ACC112 (cell line): ENCODE measurements around the gene KIF5C.

Experiments
- H2AFZ ChIP-seq: fragments of 200-600 bp; sonication (generic); one replicate; pipeline ENCODE4 v1.6.0; 2017; ENCODE audit warnings: antibody characterized with exemption, low read length; ENCODE audit not compliant: unreplicated experiment
- H3K27ac ChIP-seq: fragments of 200-600 bp; sonication (generic); 2 replicates; pipeline ENCODE4 v1.5.1; 2014; ENCODE audit warnings: low read depth, mild to moderate bottlenecking, antibody characterized with exemption, low read length, moderate library complexity
- H3K27me3 ChIP-seq: fragments of 200-600 bp; sonication (generic); 2 replicates; pipeline ENCODE4 v1.6.1; 2014; ENCODE audit warnings: mild to moderate bottlenecking, antibody characterized with exemption, low read length, moderate library complexity, mixed read lengths; ENCODE audit not compliant: insufficient read depth
- H3K36me3 ChIP-seq: fragments of 200-600 bp; sonication (generic); 2 replicates; pipeline ENCODE4 v1.6.1; 2016; ENCODE audit warnings: mild to moderate bottlenecking, antibody characterized with exemption, low read length, moderate library complexity, mixed read lengths; ENCODE audit not compliant: insufficient read depth
- H3K4me1 ChIP-seq: fragments of 200-600 bp; sonication (generic); one replicate; pipeline ENCODE4 v1.6.1; 2016; ENCODE audit warnings: low read length, mixed read lengths; ENCODE audit not compliant: insufficient read depth, unreplicated experiment, control insufficient read depth
- H3K4me3 ChIP-seq: fragments of 200-600 bp; sonication (generic); 2 replicates; pipeline ENCODE4 v1.5.1; 2014; ENCODE audit warnings: mild to moderate bottlenecking, low read depth, low read length
- H3K79me2 ChIP-seq: fragments of 200-600 bp; sonication (generic); one replicate; pipeline ENCODE4 v1.6.0; 2016; ENCODE audit warnings: low read length; ENCODE audit not compliant: control insufficient read depth, unreplicated experiment, insufficient read depth

KIF5C gene

DNA sequence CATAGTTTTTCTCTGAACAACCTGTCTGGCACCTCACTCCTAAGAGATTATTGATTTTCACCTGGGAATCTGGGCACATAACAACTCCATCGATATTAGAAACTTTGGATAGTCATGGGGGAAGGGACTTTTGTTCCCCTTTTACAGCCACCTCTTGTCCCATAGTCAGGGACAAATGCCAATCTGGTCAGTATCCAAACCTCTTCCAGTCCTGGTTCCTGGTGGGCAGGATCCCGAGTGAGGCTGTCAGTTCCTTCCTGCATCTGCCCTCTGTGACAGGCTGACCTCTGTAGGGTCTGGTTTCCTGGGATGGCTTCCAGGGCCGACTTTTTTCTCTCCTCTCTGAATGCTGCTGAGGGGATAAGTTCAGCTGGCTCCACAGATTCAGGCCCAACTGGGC is 11.0 kb downstream of the KIF5C start:
- no peaks in the 10 kb centered on the region for H3K4me1 ChIP-seq
- H3K27me3 ChIP-seq, result peaks cover 71% of the 10 kb centered on the region
- H3K27ac ChIP-seq, result no peak overlapping the region
- H3K4me3 ChIP-seq, result no peak overlapping the region
- H3K36me3 ChIP-seq, result no peaks in the 10 kb centered on the region
- no peaks in the 10 kb centered on the region for H3K79me2 ChIP-seq
- H2AFZ ChIP-seq, result no peak overlapping the region

GRCh38 chr2:148887350-148888002 is 12.4 kb downstream of the KIF5C start:
- peak overlapping the region; percentile 52 for H2AFZ ChIP-seq
- H3K4me3 ChIP-seq, result peak overlapping the region; percentile 74
- no peaks in the 10 kb centered on the region for H3K36me3 ChIP-seq
- peaks cover 79% of the 10 kb centered on the region for H3K27me3 ChIP-seq
- no peaks in the 10 kb centered on the region for H3K4me1 ChIP-seq
- no peak overlapping the region for H3K27ac ChIP-seq
- H3K79me2 ChIP-seq, result no peaks in the 10 kb centered on the region

- Histone ChIP-seq H3K27ac (no peak overlapping the region), H3K79me2 (no peaks in the 10 kb centered on the region), H3K36me3 (no peaks in the 10 kb centered on the region), H3K27me3 (peaks cover 83% of the 10 kb centered on the region), H3K4me1 (no peaks in the 10 kb centered on the region), H2AFZ (peak overlapping the region; percentile 52), H3K4me3 (peak overlapping the region; percentile 74)
These were observed 13.0 kb downstream of the KIF5C start for GRCh38 chr2:148888003-148888501.

- Histone ChIP-seq H3K36me3 (no peaks in the 10 kb centered on the region), H3K27me3 (peaks cover 88% of the 10 kb centered on the region), H3K4me3 (no peak overlapping the region), H3K27ac (no peak overlapping the region), H3K79me2 (no peaks in the 10 kb centered on the region), H2AFZ (no peak overlapping the region), H3K4me1 (no peaks in the 10 kb centered on the region)
These were observed 14.0 kb downstream of the KIF5C start for GRCh38 chr2:148888986-148889385.

- H3K36me3 ChIP-seq, result no peaks in the 10 kb centered on the region
- no peak overlapping the region for H2AFZ ChIP-seq
- H3K27me3 ChIP-seq, result peaks cover 68% of the 10 kb centered on the region
- H3K27ac ChIP-seq, result no peak overlapping the region
- no peaks in the 10 kb centered on the region for H3K79me2 ChIP-seq
- H3K4me3 ChIP-seq, result no peak overlapping the region
- no peaks in the 10 kb centered on the region for H3K4me1 ChIP-seq
These were observed 18.9 kb downstream of the KIF5C start for GRCh38 chr2:148893906-148894305.

DNA sequence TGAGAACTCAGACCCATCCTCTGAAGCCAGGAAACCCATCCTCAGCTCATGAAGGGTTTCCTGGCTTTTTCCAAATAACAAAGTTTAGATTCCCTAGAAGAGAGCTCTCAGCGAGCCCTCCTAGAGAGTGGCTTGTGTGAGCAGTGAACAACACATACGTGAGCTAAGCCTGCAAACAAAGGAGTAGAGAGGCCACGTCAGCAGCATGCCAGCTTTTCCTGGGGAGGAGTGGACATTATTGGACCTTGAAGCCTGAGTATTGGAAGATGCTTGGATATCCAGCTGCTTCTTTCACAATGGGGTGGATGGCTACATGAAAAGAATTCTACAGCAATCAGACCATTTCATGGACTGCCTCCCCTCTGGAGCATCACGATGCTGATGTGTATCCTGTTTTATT is 21.1 kb downstream of the KIF5C start:
- no peak overlapping the region for H3K4me3 ChIP-seq
- no peak overlapping the region for H2AFZ ChIP-seq
- peaks cover 63% of the 10 kb centered on the region for H3K27me3 ChIP-seq
- no peaks in the 10 kb centered on the region for H3K4me1 ChIP-seq
- no peaks in the 10 kb centered on the region for H3K36me3 ChIP-seq
- H3K27ac ChIP-seq, result no peak overlapping the region
- H3K79me2 ChIP-seq, result no peaks in the 10 kb centered on the region

- Histone ChIP-seq H3K27ac (no peak overlapping the region), H3K4me3 (no peak overlapping the region), H3K27me3 (peaks cover 72% of the 10 kb centered on the region), H2AFZ (no peak overlapping the region), H3K79me2 (no peaks in the 10 kb centered on the region), H3K36me3 (no peaks in the 10 kb centered on the region), H3K4me1 (no peaks in the 10 kb centered on the region)
These were observed 24.8 kb downstream of the KIF5C start for GRCh38 chr2:148899638-148900318.

DNA sequence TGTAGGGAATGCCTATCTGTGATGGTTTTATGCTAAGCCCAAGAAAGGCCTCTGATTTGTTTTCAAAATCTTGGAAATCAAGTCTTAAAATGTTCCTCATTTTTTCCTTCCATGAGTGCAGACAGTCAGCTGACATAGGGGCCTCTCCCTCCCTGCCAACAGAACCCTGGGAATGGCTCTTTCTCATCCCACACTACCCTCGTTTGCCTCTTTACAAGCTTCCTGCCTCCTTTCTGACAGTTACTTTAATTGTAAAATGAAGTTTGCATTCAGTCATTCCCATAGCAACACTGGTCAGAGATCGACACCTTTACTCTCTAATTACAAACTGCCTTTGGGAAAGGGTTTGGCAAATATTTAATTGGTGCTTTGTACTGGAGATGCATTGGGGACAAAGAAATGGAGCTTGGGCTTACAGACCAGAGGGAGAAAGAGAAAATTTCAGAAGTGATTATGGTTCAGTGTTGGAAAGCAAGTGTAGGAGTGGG is 25.4 kb downstream of the KIF5C start:
- H3K79me2 ChIP-seq, result no peaks in the 10 kb centered on the region
- no peaks in the 10 kb centered on the region for H3K36me3 ChIP-seq

GRCh38 chr2:148901142-148901541 is 26.1 kb downstream of the KIF5C start:
- Histone ChIP-seq H3K27ac (no peak overlapping the region), H3K4me3 (no peak overlapping the region), H2AFZ (no peak overlapping the region), H3K4me1 (no peaks in the 10 kb centered on the region), H3K79me2 (no peaks in the 10 kb centered on the region), H3K27me3 (peaks cover 71% of the 10 kb centered on the region), H3K36me3 (no peaks in the 10 kb centered on the region)

More for the DNA sequence above, 25.4 kb downstream of the KIF5C start:
- Histone ChIP-seq H3K4me1 (no peaks in the 10 kb centered on the region), H3K27ac (no peak overlapping the region), H3K27me3 (peaks cover 74% of the 10 kb centered on the region), H3K4me3 (no peak overlapping the region), H2AFZ (no peak overlapping the region)

DNA sequence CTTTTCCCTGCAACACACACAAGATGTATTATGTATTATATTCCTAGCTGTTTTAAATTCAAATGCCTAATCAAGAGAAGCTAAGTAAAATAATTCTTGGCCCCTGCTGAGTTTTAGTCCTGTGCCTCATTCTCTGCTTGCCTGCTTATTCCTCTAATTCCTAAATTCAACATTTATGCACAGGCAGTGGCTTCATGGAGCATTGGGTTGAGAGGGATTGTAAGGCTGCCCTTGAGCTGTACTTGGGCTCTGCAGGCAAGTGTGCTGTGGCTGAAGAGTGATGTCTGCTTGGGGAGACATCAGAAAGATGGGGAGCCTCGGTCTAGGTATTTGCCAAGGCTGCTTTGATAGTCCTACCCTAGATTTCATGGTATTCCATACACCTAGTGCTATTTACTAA is 27.8 kb downstream of the KIF5C start:
- Histone ChIP-seq H3K4me1 (no peaks in the 10 kb centered on the region), H3K79me2 (no peaks in the 10 kb centered on the region)

DNA sequence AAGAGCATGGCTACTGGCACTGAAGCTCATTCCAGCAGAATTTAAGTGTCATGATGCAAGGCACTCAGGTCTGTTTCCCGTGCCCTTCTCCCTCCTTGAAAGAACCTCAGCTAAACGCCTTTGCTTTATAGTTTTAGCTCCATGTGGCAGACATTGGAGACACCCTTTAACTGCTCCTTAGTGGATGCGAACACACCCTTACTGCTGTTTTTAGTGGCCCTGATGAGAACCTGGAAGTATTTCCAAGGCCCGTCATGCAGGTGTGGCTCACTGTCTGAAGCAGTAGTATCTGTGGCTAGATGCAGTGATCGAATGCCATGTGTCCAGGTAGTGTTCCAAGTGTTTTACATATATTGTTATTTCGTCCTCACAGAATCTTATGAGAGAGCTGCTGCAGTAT is 28.3 kb downstream of the KIF5C start:
- H3K4me1 ChIP-seq, result no peaks in the 10 kb centered on the region
- no peaks in the 10 kb centered on the region for H3K36me3 ChIP-seq
- H3K27me3 ChIP-seq, result peaks cover 58% of the 10 kb centered on the region
- no peak overlapping the region for H3K27ac ChIP-seq
- H3K79me2 ChIP-seq, result no peaks in the 10 kb centered on the region
- H3K4me3 ChIP-seq, result no peak overlapping the region
- no peak overlapping the region for H2AFZ ChIP-seq

More for the DNA sequence above, 27.8 kb downstream of the KIF5C start:
- Histone ChIP-seq H3K27ac (no peak overlapping the region), H3K36me3 (no peaks in the 10 kb centered on the region), H2AFZ (no peak overlapping the region), H3K27me3 (peaks cover 60% of the 10 kb centered on the region), H3K4me3 (no peak overlapping the region)
